Measurements from ENCODE around the gene AGPAT2. TPM values are rescaled to one million over a fixed set of nuclear protein-coding genes. Genes with fewer than 3 reads are reported as not detected.

AGPAT2 gene
- total RNA-seq, 1 donor from 2014 or later = 2.4 TPM

- H3K4me1 Mint-ChIP-seq = peaks cover 30% of the 10 kb centered on the region
- Histone ChIP-seq H3K9ac (no peak overlapping the region), H3K4me2 (peak overlapping the region; percentile 63)
Measured at GRCh38 chr9:136644593-136645351, 42.5 kb downstream of the AGPAT2 start.

GRCh38 chr9:136644343-136644592 is 43.0 kb downstream of the AGPAT2 start:
- Histone ChIP-seq H3K4me2 (peak overlapping the region; percentile 63), H4K20me1 (ENCODE audit: low read depth) (no peaks in the 10 kb centered on the region), H2AFZ (replicated peaks) (peak overlapping the region; percentile 36), H3K27ac (no peak overlapping the region), H3K36me3 (no peaks in the 10 kb centered on the region), H3K4me3 (peak overlapping the region; percentile 32), H3F3A (ENCODE audit: low read depth) (no peaks in the 10 kb centered on the region), H3K9me3 (ENCODE audit: low read depth) (no peaks in the 10 kb centered on the region), H3K9ac (no peak overlapping the region), H3K27me3 (peaks cover 22% of the 10 kb centered on the region), H3K4me1 (peaks cover 12% of the 10 kb centered on the region), H3K79me2 (ENCODE audit: low read depth) (no peaks in the 10 kb centered on the region)
- H3K36me3 Mint-ChIP-seq = no peaks in the 10 kb centered on the region
- TF ChIP-seq EZH2 (IDR thresholded peaks at IDR 0.05) = no peak
- no peak for TF ChIP-seq EZH2phosphoT487 (IDR thresholded peaks at IDR 0.05)
- no peak for TF ChIP-seq CTCF (IDR thresholded peaks at IDR 0.05)
- H3K9me3 Mint-ChIP-seq = no peaks in the 10 kb centered on the region
- H3K4me1 Mint-ChIP-seq = peaks cover 30% of the 10 kb centered on the region
- H3K27me3 Mint-ChIP-seq (ENCODE audit: insufficient read depth, low read depth) = no peaks in the 10 kb centered on the region
- H3K27ac Mint-ChIP-seq = no peak overlapping the region
- DNase-seq (ENCODE audit: low spot score) = no peak
- no peak overlapping the region for H3K4me3 Mint-ChIP-seq

More at GRCh38 chr9:136644593-136645351, 42.5 kb downstream of the AGPAT2 start:
- no peak for TF ChIP-seq EZH2phosphoT487 (IDR thresholded peaks at IDR 0.05)
- peak; percentile 84 for TF ChIP-seq CTCF (IDR thresholded peaks at IDR 0.05)
- TF ChIP-seq EZH2 (IDR thresholded peaks at IDR 0.05) = no peak
- no peaks in the 10 kb centered on the region for H3K36me3 ChIP-seq
- peak overlapping the region; percentile 32 for H3K4me3 ChIP-seq
- Mint-ChIP-seq H3K27ac (no peak overlapping the region), H3K27me3 (ENCODE audit: insufficient read depth, low read depth) (no peaks in the 10 kb centered on the region), H3K9me3 (no peaks in the 10 kb centered on the region), H3K4me3 (no peak overlapping the region), H3K36me3 (no peaks in the 10 kb centered on the region)
- no peaks in the 10 kb centered on the region for H3K79me2 ChIP-seq (ENCODE audit: low read depth)
- peak; percentile 82 for DNase-seq (ENCODE audit: low spot score)
- H3F3A ChIP-seq (ENCODE audit: low read depth) = no peaks in the 10 kb centered on the region
- H4K20me1 ChIP-seq (ENCODE audit: low read depth) = no peaks in the 10 kb centered on the region
- H3K27me3 ChIP-seq = peaks cover 22% of the 10 kb centered on the region
- H3K27ac ChIP-seq = no peak overlapping the region
- H3K4me1 ChIP-seq = peaks cover 12% of the 10 kb centered on the region
- no peaks in the 10 kb centered on the region for H3K9me3 ChIP-seq (ENCODE audit: low read depth)
- H2AFZ ChIP-seq (replicated peaks) = peak overlapping the region; percentile 36

- no peaks in the 10 kb centered on the region for H3K79me2 ChIP-seq (ENCODE audit: low read depth)
- no peaks in the 10 kb centered on the region for H3K9me3 ChIP-seq (ENCODE audit: low read depth)
- H3K36me3 ChIP-seq = no peaks in the 10 kb centered on the region
- no peak overlapping the region for H3K9ac ChIP-seq
- peaks cover 12% of the 10 kb centered on the region for H3K4me1 ChIP-seq
- H3K4me2 ChIP-seq = peak overlapping the region; percentile 63
- peak overlapping the region; percentile 36 for H2AFZ ChIP-seq (replicated peaks)
- Mint-ChIP-seq H3K27ac (peak overlapping the region; percentile 50), H3K27me3 (ENCODE audit: insufficient read depth, low read depth) (no peaks in the 10 kb centered on the region), H3K4me3 (peak overlapping the region; percentile 33), H3K36me3 (no peaks in the 10 kb centered on the region), H3K9me3 (no peaks in the 10 kb centered on the region), H3K4me1 (peaks cover 27% of the 10 kb centered on the region)
- H3F3A ChIP-seq (ENCODE audit: low read depth) = no peaks in the 10 kb centered on the region
- TF ChIP-seq CTCF (IDR thresholded peaks at IDR 0.05) = no peak
- TF ChIP-seq EZH2phosphoT487 (IDR thresholded peaks at IDR 0.05) = no peak
- TF ChIP-seq EZH2 (IDR thresholded peaks at IDR 0.05) = no peak
- H3K27me3 ChIP-seq = peaks cover 22% of the 10 kb centered on the region
- H4K20me1 ChIP-seq (ENCODE audit: low read depth) = no peaks in the 10 kb centered on the region
- DNase-seq (ENCODE audit: low spot score) = peak; percentile 45
- peak overlapping the region; percentile 32 for H3K4me3 ChIP-seq
- no peak overlapping the region for H3K27ac ChIP-seq
Measured at GRCh38 chr9:136643596-136644342, 43.5 kb downstream of the AGPAT2 start.
